Stimulated activated CD8-positive, alpha-beta memory T cell treated with anti-CD3 and anti-CD28 coated beads, Interleukin-4, amount 100 ng/mL, for 1 hour (primary cell): Measurements from ENCODE around the gene ARHGEF11.

Source experiments
- DNase-seq, 2 donors: peaks; one replicate each; pipeline ENCODE4 v3.0.0-alpha.2; 2020; ENCODE audit warnings: low read depth in 2 of 2, low spot score in 1 of 2

Gene ARHGEF11

GRCh38 chr1:157001304-157001703 lies 44.2 kb downstream of the ARHGEF11 start:
- DNase-seq: no peak

GRCh38 chr1:157000686-157001085 lies 44.9 kb downstream of the ARHGEF11 start:
- no peak for DNase-seq

- DNase-seq: no peak
These were observed 45.8 kb downstream of the ARHGEF11 start for GRCh38 chr1:156999596-157000320.

GRCh38 chr1:156998840-156999500 lies 46.6 kb downstream of the ARHGEF11 start:
- no peak for DNase-seq

- no peak for DNase-seq
These were observed 47.2 kb downstream of the ARHGEF11 start for GRCh38 chr1:156998301-156998700.

GRCh38 chr1:156995412-156995811 lies 50.1 kb downstream of the ARHGEF11 start:
- DNase-seq: no peak

GRCh38 chr1:156994277-156994676 lies 51.3 kb downstream of the ARHGEF11 start:
- no peak for DNase-seq

- DNase-seq: no peak
These were observed 52.0 kb downstream of the ARHGEF11 start for GRCh38 chr1:156993426-156994147.

GRCh38 chr1:156992215-156992614 lies 53.3 kb downstream of the ARHGEF11 start:
- DNase-seq: no peak

- no peak for DNase-seq
These were observed 57.8 kb downstream of the ARHGEF11 start for GRCh38 chr1:156987715-156988114.

GRCh38 chr1:156980551-156980950 lies 65.0 kb downstream of the ARHGEF11 start:
- no peak for DNase-seq

GRCh38 chr1:156975084-156975483 lies 70.5 kb downstream of the ARHGEF11 start:
- no peak for DNase-seq

GRCh38 chr1:156973417-156973816 lies 72.1 kb downstream of the ARHGEF11 start:
- DNase-seq: no peak

- no peak for DNase-seq
These were observed 75.5 kb downstream of the ARHGEF11 start for GRCh38 chr1:156970017-156970416.

- DNase-seq: no peak
These were observed 76.0 kb downstream of the ARHGEF11 start for GRCh38 chr1:156969496-156969895.

- no peak for DNase-seq
These were observed 81.1 kb downstream of the ARHGEF11 start for GRCh38 chr1:156964441-156964840.

- no peak for DNase-seq
These were observed 81.9 kb downstream of the ARHGEF11 start for GRCh38 chr1:156963621-156964020.

- no peak for DNase-seq
These were observed 83.8 kb downstream of the ARHGEF11 start for GRCh38 chr1:156961709-156962108.

- DNase-seq: no peak
These were observed 85.6 kb downstream of the ARHGEF11 start for GRCh38 chr1:156959925-156960324.

- no peak for DNase-seq
These were observed 86.1 kb downstream of the ARHGEF11 start for GRCh38 chr1:156959414-156959813.

GRCh38 chr1:156958247-156958714 lies 87.3 kb downstream of the ARHGEF11 start:
- DNase-seq: no peak

GRCh38 chr1:156957634-156958033 lies 87.9 kb downstream of the ARHGEF11 start:
- DNase-seq: no peak
